OCI-M2 (cell line): ENCODE measurements around the gene NPTN.
"Not testable (repeated sequence)": the region's sequence is repeated elsewhere in the genome, so short reads cannot be mapped to it uniquely, and the experiment has no call there.

ENCODE experiments used
- DNase-seq: peaks from one replicate; lab custom pipeline; 2025; ENCODE audit not compliant: unreplicated experiment; lab: John Stamatoyannopoulos, UW

Gene NPTN

GRCh38 chr15:73601451-73602445, 31.4 kb downstream of the NPTN start:
- DNase-seq = no peak

- no peak for DNase-seq
These were observed 32.5 kb downstream of the NPTN start for GRCh38 chr15:73600413-73601335.

- DNase-seq = no peak
These were observed 33.3 kb downstream of the NPTN start for GRCh38 chr15:73599934-73600333.

- DNase-seq = no peak
These were observed 34.5 kb downstream of the NPTN start for GRCh38 chr15:73598530-73599160.

DNA sequence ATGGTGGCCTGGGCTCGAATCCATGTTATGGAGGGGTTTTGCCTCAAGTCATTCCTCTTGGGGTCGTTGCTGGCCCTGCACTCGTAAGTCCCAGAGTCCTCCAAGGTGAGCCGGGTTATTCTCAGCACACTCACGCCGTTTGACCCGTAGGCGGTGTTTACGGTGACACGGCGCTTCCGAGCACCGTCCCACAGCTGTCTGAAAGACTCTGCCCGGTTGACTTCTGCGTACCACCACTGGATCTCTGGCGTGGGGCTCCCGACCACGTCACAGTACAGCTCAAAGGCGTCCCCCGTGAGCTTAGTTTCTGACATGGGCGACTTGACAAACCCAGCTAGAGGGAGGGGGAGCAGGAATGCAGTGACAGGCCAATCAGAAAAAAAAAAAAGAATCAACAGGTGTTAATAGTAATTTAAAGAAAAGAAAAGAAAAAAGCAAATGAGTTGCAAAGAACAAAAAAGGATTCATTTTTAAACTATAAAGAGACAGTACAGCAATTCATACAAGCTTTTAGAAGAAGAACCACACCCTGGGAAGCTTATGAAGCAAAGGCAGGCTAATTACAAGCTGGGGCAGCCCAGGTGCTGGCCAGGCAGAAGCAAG, 36.1 kb downstream of the NPTN start:
- DNase-seq = no peak

- no peak for DNase-seq
These were observed 37.0 kb downstream of the NPTN start for GRCh38 chr15:73596174-73596573.

DNA sequence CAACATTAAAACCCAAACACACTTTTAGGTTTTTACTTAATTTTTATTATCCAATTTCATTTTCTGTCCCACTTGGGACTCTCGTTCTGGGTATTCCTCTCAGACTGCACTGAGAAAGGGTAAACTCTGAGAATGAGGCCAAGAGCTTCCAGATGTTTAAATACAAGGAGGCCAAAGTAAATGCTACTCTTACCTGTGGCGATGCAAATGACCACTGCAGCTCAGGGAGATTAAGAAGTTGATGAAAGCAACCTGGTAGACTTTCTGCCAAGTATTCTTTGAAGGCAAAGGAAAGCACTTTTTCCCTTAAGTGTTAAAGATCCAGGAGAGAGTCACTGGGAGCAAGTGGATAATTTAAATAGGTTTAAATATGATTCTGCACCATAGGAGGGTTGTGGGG, 39.1 kb downstream of the NPTN start:
- DNase-seq = no peak

DNA sequence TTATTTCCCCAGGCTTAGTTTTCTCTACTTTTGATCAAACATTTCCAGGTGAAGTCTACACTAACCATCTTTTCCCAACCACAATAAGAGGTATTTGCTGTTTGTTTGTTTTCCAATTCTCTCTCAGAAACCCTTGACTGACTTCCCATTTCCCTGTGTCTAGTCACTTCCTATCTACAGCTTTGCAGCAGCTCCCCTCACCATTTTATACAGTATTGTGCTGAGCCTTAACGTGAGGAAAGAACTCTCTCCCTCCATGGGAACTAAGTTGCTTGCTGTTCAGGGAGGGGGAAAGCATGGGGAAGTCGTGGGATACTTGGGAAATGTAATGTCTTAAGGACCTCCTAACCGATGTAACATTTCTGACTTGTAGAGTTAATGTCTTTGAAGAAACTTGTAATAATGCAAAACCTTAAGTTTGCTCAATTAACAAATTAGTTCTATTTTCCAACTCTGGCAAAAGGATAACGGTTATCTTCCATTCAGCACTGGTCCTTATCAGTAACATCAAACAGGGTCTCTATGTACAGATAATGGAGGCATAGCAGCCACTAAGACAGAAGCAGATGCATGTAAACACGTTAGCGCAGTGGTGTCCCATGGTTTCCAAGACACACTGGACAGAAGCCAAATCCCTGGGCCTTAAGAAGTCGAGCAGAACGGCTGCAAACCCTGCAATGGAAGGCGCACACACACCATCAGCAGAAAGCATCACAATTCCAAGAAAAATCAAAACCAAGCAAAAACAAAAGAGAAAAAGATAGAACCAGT, 39.7 kb downstream of the NPTN start:
- no peak for DNase-seq

DNA sequence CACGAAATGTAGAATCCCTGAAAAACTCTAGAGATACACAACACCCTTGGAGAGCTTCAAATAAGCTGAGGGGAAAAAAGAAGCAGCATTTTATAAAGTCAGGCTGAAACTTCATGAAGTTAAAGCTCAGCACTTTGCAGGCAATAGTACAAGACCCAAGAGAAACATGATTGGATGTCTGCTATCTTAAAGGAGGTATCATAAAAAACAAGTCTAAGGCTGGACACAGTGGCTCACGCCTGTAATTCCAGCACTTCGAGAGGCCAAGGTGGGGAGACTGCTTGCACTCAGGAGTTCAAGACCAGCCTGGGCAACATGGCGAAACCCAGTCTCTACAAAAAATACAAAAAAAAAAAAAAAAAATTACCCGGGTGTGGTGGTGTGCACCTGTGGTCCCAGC, 42.9 kb downstream of the NPTN start:
- DNase-seq = no peak

- DNase-seq = no peak
These were observed 43.4 kb downstream of the NPTN start for GRCh38 chr15:73589766-73590165.

GRCh38 chr15:73585871-73586654, 47.1 kb downstream of the NPTN start:
- no peak for DNase-seq

- DNase-seq = no peak
These were observed 48.3 kb downstream of the NPTN start for GRCh38 chr15:73584699-73585420.

- no peak for DNase-seq
These were observed 49.6 kb downstream of the NPTN start for GRCh38 chr15:73583544-73583943.

DNA sequence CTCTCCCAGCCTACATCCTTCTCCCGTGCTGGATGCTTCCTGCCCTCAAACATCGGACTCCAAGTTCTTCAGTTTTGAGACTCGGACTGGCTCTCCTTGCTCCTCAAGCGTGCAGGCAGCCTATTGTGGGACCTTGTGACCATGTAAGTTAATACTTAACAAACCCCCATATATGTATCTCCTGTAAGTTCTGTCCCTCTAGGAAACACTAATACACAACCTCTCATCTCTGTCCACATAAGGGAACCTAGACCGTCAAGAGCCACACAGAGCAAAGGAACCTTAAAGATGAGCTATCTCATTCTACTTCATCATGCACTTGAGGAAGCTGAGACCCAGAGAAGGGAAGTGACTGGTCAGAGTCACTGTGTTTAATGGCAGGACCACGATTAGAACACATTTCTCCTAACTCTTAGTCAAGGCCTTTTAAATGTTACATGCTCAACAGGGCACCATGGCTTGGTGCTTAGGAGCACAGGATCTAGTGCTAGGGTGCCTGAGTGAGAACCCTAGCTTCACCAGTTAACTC, 50.3 kb downstream of the NPTN start:
- no peak for DNase-seq

DNA sequence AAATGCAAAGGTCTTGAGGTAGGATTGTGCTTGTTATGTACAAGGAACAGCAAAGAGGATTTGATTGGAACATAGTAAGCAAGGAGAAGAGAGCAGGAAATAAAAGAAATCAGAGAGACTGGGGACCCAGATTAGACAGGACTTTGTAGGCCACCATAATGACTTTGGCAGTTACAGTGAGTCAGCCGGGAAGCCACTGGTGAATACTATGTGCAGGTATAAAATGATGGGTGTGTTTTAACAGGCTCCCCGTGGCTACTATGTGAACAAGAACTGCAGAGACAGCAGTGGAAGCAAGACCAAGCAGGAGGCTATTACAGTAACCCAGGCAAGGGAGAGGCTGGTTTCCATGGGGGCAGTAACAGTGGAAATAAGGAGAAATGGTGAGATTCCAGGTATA, 55.2 kb downstream of the NPTN start:
- DNase-seq = no peak

DNA sequence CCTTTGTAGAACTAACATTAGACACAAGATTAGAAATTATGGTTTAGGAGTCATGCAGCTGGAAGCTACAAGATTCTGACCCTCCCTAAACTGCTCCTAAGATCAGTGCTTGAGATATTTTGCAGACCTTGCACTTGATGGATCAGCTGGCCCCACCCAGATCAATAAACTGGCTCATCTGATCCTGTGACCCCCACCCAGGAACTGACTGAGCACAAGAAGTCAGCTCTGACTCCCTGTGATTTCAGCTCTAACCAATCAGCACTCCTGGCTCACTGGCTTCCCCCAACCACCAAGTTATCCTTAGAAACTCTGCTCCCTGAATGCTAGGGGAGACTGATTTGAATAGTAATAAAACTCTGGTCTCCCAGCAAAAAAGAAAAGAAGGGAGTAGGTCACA, 55.6 kb downstream of the NPTN start:
- not testable (repeated sequence) for DNase-seq

GRCh38 chr15:73575636-73576247, 57.4 kb downstream of the NPTN start:
- DNase-seq = no peak

- no peak for DNase-seq
These were observed 59.6 kb downstream of the NPTN start for GRCh38 chr15:73573572-73573971.
